Measurements from ENCODE around the gene ITIH1.

DNA sequence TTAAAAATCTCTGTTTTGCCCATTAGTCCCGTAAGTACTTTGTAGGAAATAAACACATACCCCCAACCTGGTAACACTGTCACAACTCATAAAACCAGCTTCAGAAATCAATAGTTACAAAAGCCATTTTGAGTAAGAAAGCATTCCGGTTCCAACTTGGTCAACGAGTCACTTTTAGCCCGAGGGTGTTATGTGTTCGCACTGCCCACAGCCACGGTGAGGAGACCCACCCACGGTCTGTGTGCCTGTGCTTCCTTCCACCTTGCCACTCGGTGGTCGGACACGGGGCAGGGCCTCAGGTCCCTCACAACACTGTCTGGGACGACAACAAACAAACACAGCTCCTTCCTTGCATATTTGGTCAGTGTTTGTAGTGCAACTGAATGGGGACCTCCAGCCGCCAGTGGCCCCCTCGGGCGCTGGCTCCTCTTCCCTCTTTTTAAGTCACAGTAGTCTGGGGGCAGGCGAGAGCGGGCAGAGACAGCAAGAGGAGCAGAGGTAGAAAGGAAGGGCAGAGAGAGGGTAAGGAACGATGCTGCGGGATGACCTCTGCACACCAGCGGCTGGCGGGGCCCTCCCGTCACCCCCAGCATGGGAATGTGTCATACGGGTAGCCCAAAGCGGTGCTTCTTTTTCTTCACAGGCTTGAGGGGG lies 62.6 kb downstream of the ITIH1 start:
- TF ChIP-seq, protein P1, sequence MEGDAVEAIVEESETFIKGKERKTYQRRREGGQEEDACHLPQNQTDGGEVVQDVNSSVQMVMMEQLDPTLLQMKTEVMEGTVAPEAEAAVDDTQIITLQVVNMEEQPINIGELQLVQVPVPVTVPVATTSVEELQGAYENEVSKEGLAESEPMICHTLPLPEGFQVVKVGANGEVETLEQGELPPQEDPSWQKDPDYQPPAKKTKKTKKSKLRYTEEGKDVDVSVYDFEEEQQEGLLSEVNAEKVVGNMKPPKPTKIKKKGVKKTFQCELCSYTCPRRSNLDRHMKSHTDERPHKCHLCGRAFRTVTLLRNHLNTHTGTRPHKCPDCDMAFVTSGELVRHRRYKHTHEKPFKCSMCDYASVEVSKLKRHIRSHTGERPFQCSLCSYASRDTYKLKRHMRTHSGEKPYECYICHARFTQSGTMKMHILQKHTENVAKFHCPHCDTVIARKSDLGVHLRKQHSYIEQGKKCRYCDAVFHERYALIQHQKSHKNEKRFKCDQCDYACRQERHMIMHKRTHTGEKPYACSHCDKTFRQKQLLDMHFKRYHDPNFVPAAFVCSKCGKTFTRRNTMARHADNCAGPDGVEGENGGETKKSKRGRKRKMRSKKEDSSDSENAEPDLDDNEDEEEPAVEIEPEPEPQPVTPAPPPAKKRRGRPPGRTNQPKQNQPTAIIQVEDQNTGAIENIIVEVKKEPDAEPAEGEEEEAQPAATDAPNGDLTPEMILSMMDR (IDR thresholded peaks at IDR 0.05): no peak
- TF ChIP-seq POLR2A (IDR thresholded peaks at IDR 0.05): no peak
